K562 (cell line): Measurements from ENCODE around the gene MRPL22. TPM values are rescaled to one million over a fixed set of nuclear protein-coding genes. Genes with fewer than 3 reads are reported as not detected.
A peak's percentile ranks its signal among the peaks of the same experiment; 100 is the strongest.

Experiments
- ATAC-seq: fragments of 200-7000 bp; cut with Tn5 transposase; 3 replicates; pipeline ENCODE4 v1.9.1; 2020; ENCODE audit warnings: moderate library complexity
- BruUV-seq: library from RNA; stranded (reverse); fragments of 400-500 nt; replicated peaks from 2 replicates; lab custom pipeline; 2021; lab: Mats Ljungman, UMichigan
- CTCF ChIA-PET: fragments of 300-600 bp; formaldehyde crosslinking; extraction: SDS; loops from one replicate; lab custom pipeline; 2021; ENCODE audit warnings: low intra/inter-chr PET ratio; lab: Yijun Ruan, JAX
- POLR2A ChIA-PET: fragments of 300-600, 350-650 bp; sonication (Branson Sonifier 250); formaldehyde crosslinking; extraction: SDS; loops from one replicate; lab custom pipeline; 2021; ENCODE audit warnings: antibody characterized with exemption, inconsistent platforms; lab: Yijun Ruan, JAX
- DNase-seq, 4 experiments: peaks; one replicate each; pipeline versions ENCODE4 v3.0.0 to v3.0.0-alpha.2; 2011 to 2018; ENCODE audit warnings: low spot score in 3 of 4, mixed read lengths in 3 of 4; ENCODE audit errors: extremely low read depth in 1 of 4
- FAIRE-seq: peaks from 2 replicates; lab custom pipeline; 2011; peaks lifted over from hg19 to GRCh38; lab: Jason Lieb, UNC
- H2AFZ ChIP-seq: 2 replicates; pipeline ENCODE4 v1.6.0; 2011; ENCODE audit warnings: low read depth, low read length, control low read depth, inconsistent platforms
- H3K27ac ChIP-seq: fragments of 200-600 bp; 3 replicates; pipeline ENCODE4 v1.8.0; 2011; ENCODE audit warnings: low read depth, mild to moderate bottlenecking, control low read depth, inconsistent platforms, low read length, moderate library complexity, mixed read lengths; ENCODE audit errors: extremely low read depth
- H3K27me3 ChIP-seq, 2 experiments: fragments of 300-600 bp in 1 of 2; 2 replicates in 1 of 2; 3 replicates in 1 of 2; pipeline versions ENCODE4 v1.6.0 to v1.8.0; 2011; ENCODE audit warnings: inconsistent platforms in 2 of 2, low read length in 2 of 2, mild to moderate bottlenecking in 1 of 2, mixed read lengths in 1 of 2, moderate library complexity in 1 of 2; ENCODE audit not compliant: control insufficient read depth in 2 of 2, insufficient read depth in 2 of 2
- H3K36me3 ChIP-seq: fragments of 300-600 bp; 3 replicates; pipeline ENCODE4 v1.8.0; 2011; ENCODE audit warnings: mild to moderate bottlenecking, low read length, inconsistent platforms; ENCODE audit not compliant: control insufficient read depth, insufficient read depth
- H3K4me1 ChIP-seq, 2 experiments: fragments of 200-600 bp in 1 of 2; replicated peaks in 1 of 2; 2 replicates in 1 of 2; 3 replicates in 1 of 2; pipeline versions ENCODE4 v1.5.1 to v1.8.0; 2011; ENCODE audit warnings: inconsistent platforms in 2 of 2, low read length in 2 of 2, mild to moderate bottlenecking in 1 of 2, mixed read lengths in 1 of 2, moderate library complexity in 1 of 2; ENCODE audit not compliant: control insufficient read depth in 2 of 2, insufficient read depth in 2 of 2
- H3K4me2 ChIP-seq: 2 replicates; pipeline ENCODE4 v1.6.1; 2011; ENCODE audit warnings: low read length, control low read depth, inconsistent platforms, mixed read lengths; ENCODE audit not compliant: insufficient read depth
- H3K4me3 ChIP-seq: fragments of 200-600 bp; sonication (generic), shearing (Covaris generic); 2 replicates; pipeline ENCODE4 v1.5.1; 2016; ENCODE audit warnings: control low read depth, inconsistent platforms
- H3K79me2 ChIP-seq: fragments of 200-600 bp; 3 replicates; pipeline ENCODE4 v1.8.0; 2011; ENCODE audit warnings: low read length, inconsistent platforms; ENCODE audit not compliant: control insufficient read depth, insufficient read depth
- H3K9ac ChIP-seq, 2 experiments: 2 replicates each; pipeline versions ENCODE4 v1.6.0 to v1.6.1; 2011; ENCODE audit warnings: low read depth in 2 of 2, low read length in 2 of 2, control low read depth in 1 of 2, inconsistent platforms in 1 of 2, mild to moderate bottlenecking in 1 of 2, mixed read lengths in 1 of 2; ENCODE audit not compliant: insufficient read depth in 1 of 2
- H3K9me1 ChIP-seq: one replicate; pipeline ENCODE4 v1.6.0; 2011; ENCODE audit warnings: inconsistent platforms, mild to moderate bottlenecking, low read length, moderate library complexity; ENCODE audit not compliant: control insufficient read depth, insufficient read depth
- H3K9me3 ChIP-seq: replicated peaks from 2 replicates; pipeline ENCODE4 v1.5.1; 2011; ENCODE audit warnings: low read depth, low read length, inconsistent platforms; ENCODE audit not compliant: control insufficient read depth, insufficient read depth
- H4K20me1 ChIP-seq: replicated peaks from 2 replicates; pipeline ENCODE4 v1.6.1; 2011; ENCODE audit warnings: low read length, inconsistent platforms, mixed read lengths; ENCODE audit not compliant: control insufficient read depth, insufficient read depth
- CC2D1A ChIP-seq: fragments of 450-650 bp; IDR thresholded peaks from 2 replicates; pipeline ENCODE4 v1.6.1; 2017; ENCODE audit warnings: mild to moderate bottlenecking
- MEIS2 ChIP-seq: fragments of 450-650 bp; IDR thresholded peaks from 2 replicates; pipeline ENCODE4 v1.6.1; 2014; ENCODE audit warnings: mild to moderate bottlenecking; ENCODE audit not compliant: partially characterized antibody
- NR2C1 ChIP-seq, 2 experiments: fragments of 450-650 bp; IDR thresholded peaks; 2 replicates each; pipeline ENCODE4 v1.6.1; 2017; ENCODE audit warnings: mild to moderate bottlenecking in 2 of 2, antibody characterized with exemption in 1 of 2, inconsistent platforms in 1 of 2, missing compliant biosample characterization in 1 of 2, missing genetic modification characterization in 1 of 2
- SFPQ ChIP-seq: fragments of 200-400 bp; formaldehyde crosslinking; IDR thresholded peaks from 2 replicates; pipeline ENCODE4 v1.6.1; 2017; ENCODE audit warnings: mild to moderate bottlenecking, low read depth, low read length, moderate library complexity
- SMARCA5 ChIP-seq: fragments of 450-650 bp; IDR thresholded peaks from 2 replicates; pipeline ENCODE4 v1.6.1; 2016
- TRIM28 ChIP-seq: fragments of 450-650 bp; IDR thresholded peaks from 2 replicates; pipeline ENCODE4 v1.6.1; 2017
- XRCC5 ChIP-seq: fragments of 200-400 bp; formaldehyde crosslinking; IDR thresholded peaks from 2 replicates; pipeline ENCODE4 v1.6.1; 2017; ENCODE audit warnings: low read depth, mild to moderate bottlenecking, low read length
- ZNF133 ChIP-seq: fragments of 250-450 bp; sonication (Bioruptor Pico); IDR thresholded peaks from 2 replicates; pipeline ENCODE4 v1.4.0; 2020; ENCODE audit warnings: mild to moderate bottlenecking
- ZNF3 ChIP-seq: fragments of 250-450 bp; sonication (Bioruptor Pico); IDR thresholded peaks from 2 replicates; pipeline ENCODE4 v1.5.0; 2021; ENCODE audit warnings: mild to moderate bottlenecking, moderate library complexity
- WGBS: fragments of 100-300 bp; shearing (Covaris generic); methylation state at CpG from one replicate; pipeline ENCODE4 v1.1.6; 2016; ENCODE audit warnings: low coverage, mixed read lengths; ENCODE audit not compliant: insufficient coverage; ENCODE audit errors: missing lambda C conversion rate; 5-methylcytosine and 5-hydroxymethylcytosine counted together
- in situ Hi-C: fragments of 300-500 bp; cut with MboI; formaldehyde crosslinking; loops from 4 replicates; pipeline ENCODE4 v1.15.0; 2018; ENCODE audit warnings: inconsistent platforms, mixed read lengths
- intact Hi-C: fragments of 100-400 bp; cut with micrococcal nuclease; formaldehyde crosslinking; loops from 2 replicates; pipeline ENCODE4 v1.14.2; 2022
- polyA plus RNA-seq, 8 experiments: library from polyadenylated mRNA; depleted of rRNA in 4 of 8; stranded (reverse) in 5 of 8; unstranded in 3 of 8; fragments of >200 nt; fragmentation: Nextera tagmentation in 2 of 8; fragmentation: Illumina TruSeq in 1 of 8; extraction: Ambion mirVana in 2 of 8; extraction: Trizol in 1 of 8; gene quantifications; 2 replicates each; pipeline versions ENCODE4 v1.2.1 to v1.2.3, GENCODE V29; 2011 to 2014; ENCODE audit warnings: inconsistent platforms in 1 of 8, missing spikeins in 1 of 8
- total RNA-seq, 7 experiments: library from RNA; depleted of rRNA in 6 of 7; stranded (reverse); fragments of >200 nt in 6 of 7; fragmentation: Illumina TruSeq in 2 of 7; extraction: Trizol in 2 of 7; gene quantifications; 2 replicates each; pipeline versions ENCODE4 v1.2.1 to v1.2.3, GENCODE V29; 2011 to 2021; ENCODE audit warnings: low replicate concordance in 1 of 7
- TF ChIP-seq, protein P1 (sequence below): fragments of 250-450 bp; sonication (Bioruptor Pico); IDR thresholded peaks from 2 replicates; pipeline ENCODE4 v1.8.0; 2022; ENCODE audit warnings: moderate library complexity, mild to moderate bottlenecking, inconsistent platforms
- TF ChIP-seq, protein P2 (sequence below), 2 experiments: fragments of 450-650 bp; IDR thresholded peaks; 2 replicates each; pipeline ENCODE4 v1.6.1; 2016
- TF ChIP-seq, protein P3 (sequence below): fragments of 250-450 bp; sonication (Bioruptor Pico); IDR thresholded peaks from 2 replicates; pipeline ENCODE4 v1.8.0; 2021; ENCODE audit warnings: borderline replicate concordance, mild to moderate bottlenecking, moderate library complexity; ENCODE audit not compliant: poor library complexity, severe bottlenecking

Gene MRPL22
- total and polyA plus RNA-seq, 9 of the 15 experiments (the other 6 are each of a cell fraction or from before 2014, with no cell fraction given), result 41.1 to 424 (median 102) TPM

- CTCF ChIA-PET, result no interaction called here
- FAIRE-seq (no peak), DNase-seq (no peak), ATAC-seq (no peak)
- H3K27me3 ChIP-seq, result no peaks in the 10 kb centered on the region
- in situ Hi-C loops, result no loop called here
- H4K20me1 ChIP-seq, result no peaks in the 10 kb centered on the region
- H3K36me3 ChIP-seq, result peaks cover 32% of the 10 kb centered on the region; the same call in 2 of the 3 replicates
- no TSS peak for BruUV-seq
- no peak overlapping the region for H3K4me3 ChIP-seq
- peaks cover 3% of the 10 kb centered on the region for H3K9me1 ChIP-seq
- TF ChIP-seq XRCC5 (no peak), NR2C1 (IDR thresholded peaks at IDR 0.05) (no peak), NR2C1 (tag; IDR thresholded peaks at IDR 0.05) (no peak), ZNF3 (CRISPR knock-in tag) (no peak), MEIS2 (peak; percentile 37)
- TF ChIP-seq, protein P1, sequence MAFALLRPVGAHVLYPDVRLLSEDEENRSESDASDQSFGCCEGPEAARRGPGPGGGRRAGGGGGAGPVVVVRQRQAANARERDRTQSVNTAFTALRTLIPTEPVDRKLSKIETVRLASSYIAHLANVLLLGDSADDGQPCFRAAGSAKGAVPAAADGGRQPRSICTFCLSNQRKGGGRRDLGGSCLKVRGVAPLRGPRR (CRISPR knock-in tag), result no peak
- H3K4me1 ChIP-seq, result peaks cover 0 to 7% of the 10 kb centered on the region in 2 experiments; a peak in 3 of 5 replicates
- no peaks in the 10 kb centered on the region for H3K9me3 ChIP-seq
- no peak overlapping the region for H3K4me2 ChIP-seq
- no peaks in the 10 kb centered on the region for H3K79me2 ChIP-seq
- no peak overlapping the region for H3K9ac ChIP-seq
- H2AFZ ChIP-seq, result no peak overlapping the region
- POLR2A ChIA-PET, result no interaction called here
- no peak overlapping the region for H3K27ac ChIP-seq
- intact Hi-C loops, result loop anchor here (5.0 kb wide), 1 partner anchor 167 kb away; no protein-coding TSS in a partner anchor
Measured at GRCh38 chr5:154970759-154971158, 29.9 kb downstream of the MRPL22 start.

GRCh38 chr5:154971501-154971900 is 30.6 kb downstream of the MRPL22 start:
- Histone ChIP-seq H3K4me2 (no peak overlapping the region), H4K20me1 (no peaks in the 10 kb centered on the region), H3K9me3 (no peaks in the 10 kb centered on the region), H3K4me3 (no peak overlapping the region), H3K79me2 (no peaks in the 10 kb centered on the region), H3K27ac (no peak overlapping the region), H3K9me1 (peaks cover 3% of the 10 kb centered on the region), H2AFZ (no peak overlapping the region), H3K9ac (no peak overlapping the region), H3K27me3 (no peaks in the 10 kb centered on the region), H3K36me3 (peaks cover 27% of the 10 kb centered on the region; the same call in 2 of the 3 replicates), H3K4me1 (peaks cover 0 to 7% of the 10 kb centered on the region in 2 experiments; a peak in 3 of 5 replicates)
- no peak for FAIRE-seq
- DNase-seq, result no peak
- ChIA-PET POLR2A (no interaction called here), CTCF (no interaction called here)
- intact Hi-C loops, result loop anchor here (5.0 kb wide), 1 partner anchor 166 kb away; no protein-coding TSS in a partner anchor
- BruUV-seq, result no TSS peak
- in situ Hi-C loops, result no loop called here
- no peak for ATAC-seq
- 66% methylated on average over 2 of the region's 2 CpGs for WGBS
- TF ChIP-seq, protein P2, sequence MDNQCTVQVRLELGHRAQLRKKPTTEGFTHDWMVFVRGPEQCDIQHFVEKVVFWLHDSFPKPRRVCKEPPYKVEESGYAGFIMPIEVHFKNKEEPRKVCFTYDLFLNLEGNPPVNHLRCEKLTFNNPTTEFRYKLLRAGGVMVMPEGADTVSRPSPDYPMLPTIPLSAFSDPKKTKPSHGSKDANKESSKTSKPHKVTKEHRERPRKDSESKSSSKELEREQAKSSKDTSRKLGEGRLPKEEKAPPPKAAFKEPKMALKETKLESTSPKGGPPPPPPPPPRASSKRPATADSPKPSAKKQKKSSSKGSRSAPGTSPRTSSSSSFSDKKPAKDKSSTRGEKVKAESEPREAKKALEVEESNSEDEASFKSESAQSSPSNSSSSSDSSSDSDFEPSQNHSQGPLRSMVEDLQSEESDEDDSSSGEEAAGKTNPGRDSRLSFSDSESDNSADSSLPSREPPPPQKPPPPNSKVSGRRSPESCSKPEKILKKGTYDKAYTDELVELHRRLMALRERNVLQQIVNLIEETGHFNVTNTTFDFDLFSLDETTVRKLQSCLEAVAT (IDR thresholded peaks at IDR 0.05), result no peak
- TF ChIP-seq TRIM28 (no peak), SFPQ (no peak), ZNF133 (no peak), CC2D1A (no peak), SMARCA5 (no peak)
- TF ChIP-seq, protein P3, sequence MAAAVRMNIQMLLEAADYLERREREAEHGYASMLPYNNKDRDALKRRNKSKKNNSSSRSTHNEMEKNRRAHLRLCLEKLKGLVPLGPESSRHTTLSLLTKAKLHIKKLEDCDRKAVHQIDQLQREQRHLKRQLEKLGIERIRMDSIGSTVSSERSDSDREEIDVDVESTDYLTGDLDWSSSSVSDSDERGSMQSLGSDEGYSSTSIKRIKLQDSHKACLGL (CRISPR knock-in tag), result no peak
